DND-41 (cell line): ENCODE data around the gene RBPJ.

ENCODE experiments used
- ATAC-seq: fragments of 200-7000 bp; cut with Tn5 transposase; 3 replicates; pipeline ENCODE4 v1.9.1; 2021; ENCODE audit warnings: low read depth; ENCODE audit not compliant: insufficient read depth
- DNase-seq: peaks from one replicate; pipeline ENCODE4 v3.0.0-alpha.2; 2020
- H2AFZ ChIP-seq: 2 replicates; pipeline ENCODE4 v1.6.0; 2012; ENCODE audit warnings: low read depth, low read length
- H3K27ac ChIP-seq: 2 replicates; pipeline ENCODE4 v1.5.1; 2012; ENCODE audit warnings: low read length, inconsistent platforms
- H3K27me3 ChIP-seq: fragments of 200-600 bp; sonication (generic); 2 replicates; pipeline ENCODE4 v1.6.0; 2012; ENCODE audit warnings: low read length, mild to moderate bottlenecking, inconsistent platforms; ENCODE audit not compliant: insufficient read depth, poor library complexity
- H3K36me3 ChIP-seq: 2 replicates; pipeline ENCODE4 v1.5.1; 2012; ENCODE audit warnings: low read length, inconsistent platforms; ENCODE audit not compliant: insufficient read depth
- H3K4me1 ChIP-seq: 2 replicates; pipeline ENCODE4 v1.5.1; 2012; ENCODE audit warnings: mild to moderate bottlenecking, low read length; ENCODE audit not compliant: insufficient read depth
- H3K4me2 ChIP-seq: 2 replicates; pipeline ENCODE4 v1.6.0; 2012; ENCODE audit warnings: mild to moderate bottlenecking, moderate library complexity, low read length, inconsistent platforms; ENCODE audit not compliant: insufficient read depth
- H3K4me3 ChIP-seq, 2 experiments: fragments of 200-600 bp in 1 of 2; shearing (Covaris generic) in 1 of 2; 2 replicates each; pipeline ENCODE4 v1.5.1; 2012 to 2016; ENCODE audit warnings: inconsistent platforms in 2 of 2, low read length in 2 of 2, mild to moderate bottlenecking in 2 of 2, low read depth in 1 of 2, moderate library complexity in 1 of 2
- H3K79me2 ChIP-seq: 2 replicates; pipeline ENCODE4 v1.6.0; 2012; ENCODE audit warnings: low read length, inconsistent platforms; ENCODE audit not compliant: insufficient read depth
- H3K9ac ChIP-seq: 2 replicates; pipeline ENCODE4 v1.6.0; 2012; ENCODE audit warnings: low read depth, mild to moderate bottlenecking, inconsistent platforms, low read length, moderate library complexity
- H3K9me3 ChIP-seq: 2 replicates; pipeline ENCODE4 v1.5.1; 2012; ENCODE audit warnings: low read length, moderate library complexity, mild to moderate bottlenecking, inconsistent platforms; ENCODE audit not compliant: insufficient read depth, severe bottlenecking
- H4K20me1 ChIP-seq: 2 replicates; pipeline ENCODE4 v1.6.0; 2012; ENCODE audit warnings: low read length; ENCODE audit not compliant: insufficient read depth
- CTCF ChIP-seq: IDR thresholded peaks from 2 replicates; pipeline ENCODE4 v1.5.1; 2012; ENCODE audit warnings: borderline replicate concordance, low read length, moderate library complexity, mild to moderate bottlenecking; ENCODE audit not compliant: poor library complexity, severe bottlenecking; ENCODE audit errors: extremely low read depth
- EZH2 ChIP-seq: IDR thresholded peaks from 3 replicates; pipeline ENCODE4 v1.6.1; 2012; ENCODE audit warnings: borderline replicate concordance, low read depth, mild to moderate bottlenecking, moderate library complexity, low read length, inconsistent platforms; ENCODE audit not compliant: severe bottlenecking

Gene RBPJ

GRCh38 chr4:26346203-26346620, 25.4 kb downstream of the RBPJ start:
- H3K4me3 ChIP-seq: no peak overlapping the region
- no peak for DNase-seq
- TF ChIP-seq CTCF: no peak
- TF ChIP-seq EZH2: no peak

GRCh38 chr4:26349496-26349895, 28.7 kb downstream of the RBPJ start:
- Histone ChIP-seq H3K27me3 (no peaks in the 10 kb centered on the region), H3K27ac (no peak overlapping the region), H4K20me1 (peaks cover 86% of the 10 kb centered on the region), H3K4me1 (no peaks in the 10 kb centered on the region), H2AFZ (no peak overlapping the region), H3K9ac (no peak overlapping the region), H3K79me2 (peaks cover 79% of the 10 kb centered on the region), H3K4me2 (no peak overlapping the region), H3K9me3 (no peaks in the 10 kb centered on the region), H3K4me3 (no peak overlapping the region), H3K36me3 (no peaks in the 10 kb centered on the region)
- DNase-seq: no peak
- no peak for TF ChIP-seq EZH2
- TF ChIP-seq CTCF: no peak
- no peak for ATAC-seq

More at GRCh38 chr4:26346203-26346620, 25.4 kb downstream of the RBPJ start:
- no peak overlapping the region for H2AFZ ChIP-seq
- H3K9me3 ChIP-seq: no peaks in the 10 kb centered on the region
- no peaks in the 10 kb centered on the region for H3K27me3 ChIP-seq
- no peak overlapping the region for H3K27ac ChIP-seq
- peaks cover 82% of the 10 kb centered on the region for H3K79me2 ChIP-seq
- ATAC-seq: no peak
- no peaks in the 10 kb centered on the region for H3K36me3 ChIP-seq
- H3K9ac ChIP-seq: no peak overlapping the region
- H4K20me1 ChIP-seq: peaks cover 89% of the 10 kb centered on the region
- H3K4me2 ChIP-seq: no peak overlapping the region
- no peaks in the 10 kb centered on the region for H3K4me1 ChIP-seq

- no peak for TF ChIP-seq EZH2
- TF ChIP-seq CTCF: no peak
Measured at GRCh38 chr4:26351685-26352084, 30.9 kb downstream of the RBPJ start.

GRCh38 chr4:26354491-26354890, 33.7 kb downstream of the RBPJ start:
- Histone ChIP-seq H3K9me3 (no peaks in the 10 kb centered on the region), H3K4me2 (no peak overlapping the region), H4K20me1 (peaks cover 85% of the 10 kb centered on the region), H2AFZ (no peak overlapping the region), H3K4me1 (no peaks in the 10 kb centered on the region), H3K36me3 (no peaks in the 10 kb centered on the region), H3K27ac (no peak overlapping the region), H3K9ac (no peak overlapping the region), H3K79me2 (peaks cover 81% of the 10 kb centered on the region), H3K27me3 (no peaks in the 10 kb centered on the region), H3K4me3 (no peak overlapping the region)
- ATAC-seq (no peak), DNase-seq (no peak)
- TF ChIP-seq CTCF (no peak), EZH2 (no peak)

More at GRCh38 chr4:26351685-26352084, 30.9 kb downstream of the RBPJ start:
- Histone ChIP-seq H3K4me1 (no peaks in the 10 kb centered on the region), H3K4me3 (no peak overlapping the region), H4K20me1 (peaks cover 86% of the 10 kb centered on the region), H3K9me3 (no peaks in the 10 kb centered on the region), H3K9ac (no peak overlapping the region), H3K36me3 (no peaks in the 10 kb centered on the region), H3K79me2 (peaks cover 82% of the 10 kb centered on the region), H2AFZ (no peak overlapping the region), H3K27me3 (no peaks in the 10 kb centered on the region), H3K27ac (no peak overlapping the region), H3K4me2 (no peak overlapping the region)
- DNase-seq: no peak
- ATAC-seq: no peak
